Measurements from ENCODE around the gene AGBL1. TPM values are rescaled to one million over a fixed set of nuclear protein-coding genes. Genes with fewer than 3 reads are reported as not detected.
"Not testable (repeated sequence)": the region's sequence is repeated elsewhere in the genome, so short reads cannot be mapped to it uniquely, and the experiment has no call there.

Gene AGBL1
- total RNA-seq, 1 donor from 2014 or later = not detected

DNA sequence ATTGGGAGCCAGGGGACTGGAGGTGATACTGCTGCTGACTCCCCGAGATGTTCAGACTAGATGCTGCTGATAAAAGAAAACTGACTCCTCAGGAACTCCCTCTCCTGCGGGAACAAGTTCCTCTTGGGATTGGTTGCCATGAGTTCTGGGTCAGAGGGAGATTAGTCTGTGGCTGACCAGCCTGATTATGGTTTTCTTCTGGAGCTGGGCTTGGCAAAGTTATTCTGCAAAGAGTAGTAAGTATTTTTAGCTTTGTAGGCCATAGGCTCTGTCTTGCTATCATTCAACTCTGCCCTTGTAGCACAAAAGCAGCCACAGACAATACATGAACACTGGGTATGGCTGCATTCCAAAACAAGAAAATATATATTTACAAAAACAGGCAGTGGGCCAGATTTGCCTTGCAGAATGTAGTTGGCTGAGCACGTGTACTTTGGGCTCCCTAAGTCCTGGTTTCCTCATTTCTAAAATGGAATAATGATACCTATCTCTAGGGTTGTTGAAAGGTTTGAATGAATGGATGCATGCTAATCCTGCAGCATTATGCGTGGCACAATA, 796.8 kb downstream of the AGBL1 start:
- H3K27me3 Mint-ChIP-seq (ENCODE audit: unreplicated experiment) = no peaks in the 10 kb centered on the region
- H3K36me3 Mint-ChIP-seq (ENCODE audit: unreplicated experiment) = no peaks in the 10 kb centered on the region
- peaks cover 5% of the 10 kb centered on the region for H3K9me3 Mint-ChIP-seq (ENCODE audit: unreplicated experiment)
- no peaks in the 10 kb centered on the region for H3K4me1 Mint-ChIP-seq (ENCODE audit: unreplicated experiment)
- TF ChIP-seq, protein P1, sequence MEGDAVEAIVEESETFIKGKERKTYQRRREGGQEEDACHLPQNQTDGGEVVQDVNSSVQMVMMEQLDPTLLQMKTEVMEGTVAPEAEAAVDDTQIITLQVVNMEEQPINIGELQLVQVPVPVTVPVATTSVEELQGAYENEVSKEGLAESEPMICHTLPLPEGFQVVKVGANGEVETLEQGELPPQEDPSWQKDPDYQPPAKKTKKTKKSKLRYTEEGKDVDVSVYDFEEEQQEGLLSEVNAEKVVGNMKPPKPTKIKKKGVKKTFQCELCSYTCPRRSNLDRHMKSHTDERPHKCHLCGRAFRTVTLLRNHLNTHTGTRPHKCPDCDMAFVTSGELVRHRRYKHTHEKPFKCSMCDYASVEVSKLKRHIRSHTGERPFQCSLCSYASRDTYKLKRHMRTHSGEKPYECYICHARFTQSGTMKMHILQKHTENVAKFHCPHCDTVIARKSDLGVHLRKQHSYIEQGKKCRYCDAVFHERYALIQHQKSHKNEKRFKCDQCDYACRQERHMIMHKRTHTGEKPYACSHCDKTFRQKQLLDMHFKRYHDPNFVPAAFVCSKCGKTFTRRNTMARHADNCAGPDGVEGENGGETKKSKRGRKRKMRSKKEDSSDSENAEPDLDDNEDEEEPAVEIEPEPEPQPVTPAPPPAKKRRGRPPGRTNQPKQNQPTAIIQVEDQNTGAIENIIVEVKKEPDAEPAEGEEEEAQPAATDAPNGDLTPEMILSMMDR (IDR thresholded peaks at IDR 0.05) = no peak
- H3K4me3 Mint-ChIP-seq (ENCODE audit: unreplicated experiment) = no peak overlapping the region
- no peak for DNase-seq (ENCODE audit: extremely low spot score, unreplicated experiment)
- no peak overlapping the region for H3K27ac Mint-ChIP-seq (ENCODE audit: unreplicated experiment)

DNA sequence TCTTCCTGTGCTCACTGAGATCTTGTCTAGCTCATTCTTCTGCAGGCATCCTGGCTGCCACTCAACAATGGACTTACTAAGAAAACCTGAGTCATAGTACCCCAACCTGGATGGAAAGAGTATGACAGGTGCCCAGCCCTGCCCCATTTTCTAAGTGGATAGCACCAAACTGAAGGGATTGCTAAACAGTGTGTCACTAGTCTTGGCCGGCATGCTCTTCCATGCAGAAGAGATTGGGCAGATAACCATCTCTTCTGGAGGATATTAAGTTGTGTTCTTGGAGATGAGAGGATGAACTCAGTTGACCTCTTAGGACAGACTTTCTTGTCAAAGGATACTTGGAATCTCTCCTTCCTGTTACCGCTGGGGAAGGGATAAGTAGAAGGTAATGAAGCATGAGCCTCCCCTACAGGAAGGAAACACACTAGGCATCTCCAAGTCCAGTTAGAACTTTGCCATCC, 797.5 kb downstream of the AGBL1 start:
- TF ChIP-seq, protein P1 (IDR thresholded peaks at IDR 0.05) = no peak
- Mint-ChIP-seq H3K4me1 (ENCODE audit: unreplicated experiment) (no peaks in the 10 kb centered on the region), H3K27ac (ENCODE audit: unreplicated experiment) (no peak overlapping the region)

DNA sequence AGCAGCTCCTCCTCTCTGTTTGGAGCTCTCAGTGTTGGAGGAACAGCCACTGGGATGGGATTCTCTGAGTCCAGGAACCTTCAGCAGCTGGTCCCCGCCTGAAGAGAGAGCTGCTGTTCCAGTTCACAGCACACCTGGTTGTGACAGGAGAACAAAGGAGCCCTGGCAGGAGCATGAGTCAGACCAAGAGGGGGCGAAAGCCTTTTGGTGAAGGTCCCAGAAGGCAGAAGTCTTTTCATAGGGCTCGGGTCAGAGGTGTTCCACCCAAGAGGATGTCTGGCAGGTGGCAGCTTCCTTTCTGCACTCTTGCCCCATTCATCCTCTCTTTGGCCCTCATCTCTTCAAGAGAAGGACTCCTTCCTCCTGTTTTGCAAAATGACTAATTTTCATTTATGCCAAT, 799.2 kb downstream of the AGBL1 start:
- H3K9me3 Mint-ChIP-seq (ENCODE audit: unreplicated experiment); H3K4me3 Mint-ChIP-seq (ENCODE audit: unreplicated experiment): not testable (repeated sequence)

More for the DNA sequence above, 797.5 kb downstream of the AGBL1 start:
- no peaks in the 10 kb centered on the region for H3K9me3 Mint-ChIP-seq (ENCODE audit: unreplicated experiment)
- no peaks in the 10 kb centered on the region for H3K36me3 Mint-ChIP-seq (ENCODE audit: unreplicated experiment)
- DNase-seq (ENCODE audit: extremely low spot score, unreplicated experiment) = no peak
- H3K4me3 Mint-ChIP-seq (ENCODE audit: unreplicated experiment) = no peak overlapping the region
- H3K27me3 Mint-ChIP-seq (ENCODE audit: unreplicated experiment) = no peaks in the 10 kb centered on the region

GRCh38 chr15:86879250-86880229, 799.9 kb downstream of the AGBL1 start:
- Mint-ChIP-seq H3K27me3 (ENCODE audit: unreplicated experiment) (no peaks in the 10 kb centered on the region), H3K4me1 (ENCODE audit: unreplicated experiment) (no peaks in the 10 kb centered on the region), H3K36me3 (ENCODE audit: unreplicated experiment) (no peaks in the 10 kb centered on the region), H3K27ac (ENCODE audit: unreplicated experiment) (no peak overlapping the region), H3K4me3 (ENCODE audit: unreplicated experiment) (no peak overlapping the region), H3K9me3 (ENCODE audit: unreplicated experiment) (no peaks in the 10 kb centered on the region)
- DNase-seq (ENCODE audit: extremely low spot score, unreplicated experiment) = no peak
- TF ChIP-seq, protein P1 (IDR thresholded peaks at IDR 0.05) = no peak

More for the DNA sequence above, 799.2 kb downstream of the AGBL1 start:
- not testable (repeated sequence) for H3K4me1 Mint-ChIP-seq (ENCODE audit: unreplicated experiment); H3K27ac Mint-ChIP-seq (ENCODE audit: unreplicated experiment); H3K36me3 Mint-ChIP-seq (ENCODE audit: unreplicated experiment); H3K27me3 Mint-ChIP-seq (ENCODE audit: unreplicated experiment); DNase-seq (ENCODE audit: extremely low spot score, unreplicated experiment)

GRCh38 chr15:86885616-86886015, 805.9 kb downstream of the AGBL1 start:
- H3K27me3 Mint-ChIP-seq (ENCODE audit: unreplicated experiment) = no peaks in the 10 kb centered on the region
- no peaks in the 10 kb centered on the region for H3K4me1 Mint-ChIP-seq (ENCODE audit: unreplicated experiment)
- DNase-seq (ENCODE audit: extremely low spot score, unreplicated experiment) = no peak
- TF ChIP-seq, protein P1 (IDR thresholded peaks at IDR 0.05) = no peak
- no peaks in the 10 kb centered on the region for H3K36me3 Mint-ChIP-seq (ENCODE audit: unreplicated experiment)
- peaks cover 5% of the 10 kb centered on the region for H3K9me3 Mint-ChIP-seq (ENCODE audit: unreplicated experiment)
- no peak overlapping the region for H3K27ac Mint-ChIP-seq (ENCODE audit: unreplicated experiment)
- no peak overlapping the region for H3K4me3 Mint-ChIP-seq (ENCODE audit: unreplicated experiment)

All from osteocyte (in vitro differentiated cells).